Suprapubic skin (tissue), 4 donors: ENCODE measurements around the gene ATP6V0D1. TPM values are rescaled to one million over a fixed set of nuclear protein-coding genes. Genes with fewer than 3 reads are reported as not detected.

Experiments used
- DNase-seq, 2 donors: peaks; one replicate each; pipeline ENCODE4 v3.0.0-alpha.2; 2019; ENCODE audit warnings: low spot score in 2 of 2
- H3K27ac ChIP-seq: fragments of 200-600 bp; sonication (generic); one replicate; pipeline ENCODE4 v1.5.1; 2019
- H3K27me3 ChIP-seq: fragments of 200-600 bp; sonication (generic); one replicate; pipeline ENCODE4 v1.5.1; 2019
- H3K36me3 ChIP-seq: fragments of 200-600 bp; sonication (generic); one replicate; pipeline ENCODE4 v1.5.1; 2019
- H3K4me1 ChIP-seq: fragments of 200-600 bp; sonication (generic); one replicate; pipeline ENCODE4 v1.5.1; 2019
- H3K4me3 ChIP-seq: fragments of 200-600 bp; sonication (generic); one replicate; pipeline ENCODE4 v1.5.1; 2019; ENCODE audit warnings: mild to moderate bottlenecking
- H3K9me3 ChIP-seq: fragments of 200-600 bp; sonication (generic); one replicate; pipeline ENCODE4 v1.5.1; 2019
- CTCF ChIP-seq, 2 donors: fragments of 200-600 bp in 1 of 2; fragments of 450-650 bp in 1 of 2; sonication (generic) in 1 of 2; IDR thresholded peaks; one replicate each; pipeline ENCODE4 v1.5.1; 2016 to 2019; ENCODE audit warnings: antibody characterized with exemption in 2 of 2, mild to moderate bottlenecking in 1 of 2, moderate library complexity in 1 of 2
- EP300 ChIP-seq: sonication (generic); formaldehyde crosslinking; IDR thresholded peaks from one replicate; pipeline ENCODE4 v1.6.1; 2017; ENCODE audit warnings: antibody characterized with exemption
- POLR2A ChIP-seq, 2 donors: fragments of 450-650 bp; IDR thresholded peaks; one replicate each; pipeline ENCODE4 v1.6.1; 2017; ENCODE audit warnings: antibody characterized with exemption in 2 of 2, mild to moderate bottlenecking in 2 of 2, moderate library complexity in 2 of 2
- POLR2AphosphoS5 ChIP-seq, 3 donors: sonication (generic); formaldehyde crosslinking; IDR thresholded peaks; one replicate each; pipeline ENCODE4 v1.6.1; 2017; ENCODE audit warnings: antibody characterized with exemption in 3 of 3
- WGBS: methylation state at CpG from one replicate; pipeline ENCODE4 v1.1.5; 2018; 5-methylcytosine and 5-hydroxymethylcytosine counted together
- total RNA-seq, 4 donors: library from RNA; depleted of rRNA; stranded (reverse); fragments of >200 nt; gene quantifications; one replicate each; pipeline ENCODE4 v1.1.0, GENCODE V29; 2016

ATP6V0D1 gene
- total RNA-seq, 4 donors from 2014 or later = 90.0 to 134 (median 110) TPM

GRCh38 chr16:67442581-67443255 lies 38.2 kb downstream of the ATP6V0D1 start:
- WGBS = 65% methylated on average over 9 of the region's 13 CpGs
- peaks cover 49% of the 10 kb centered on the region for H3K36me3 ChIP-seq

GRCh38 chr16:67441907-67442306 lies 39.0 kb downstream of the ATP6V0D1 start:
- Histone ChIP-seq H3K4me1 (peaks cover 76% of the 10 kb centered on the region), H3K27me3 (no peaks in the 10 kb centered on the region), H3K36me3 (peaks cover 49% of the 10 kb centered on the region), H3K27ac (peak overlapping the region; percentile 63), H3K4me3 (no peak overlapping the region), H3K9me3 (no peaks in the 10 kb centered on the region)
- DNase-seq = no peak
- WGBS = 55% methylated on average over 5 of the region's 5 CpGs
- TF ChIP-seq CTCF (IDR thresholded peaks at IDR 0.05) (no peak), POLR2AphosphoS5 (IDR thresholded peaks at IDR 0.05) (no peak), EP300 (no peak), POLR2A (IDR thresholded peaks at IDR 0.05) (no peak)

More at GRCh38 chr16:67442581-67443255, 38.2 kb downstream of the ATP6V0D1 start:
- no peak for DNase-seq
- Histone ChIP-seq H3K27ac (peak overlapping the region; percentile 63), H3K4me3 (no peak overlapping the region), H3K9me3 (no peaks in the 10 kb centered on the region), H3K4me1 (peaks cover 84% of the 10 kb centered on the region), H3K27me3 (no peaks in the 10 kb centered on the region)
- no peak for TF ChIP-seq POLR2AphosphoS5 (IDR thresholded peaks at IDR 0.05)
- TF ChIP-seq CTCF (IDR thresholded peaks at IDR 0.05) = no peak
- no peak for TF ChIP-seq EP300
- TF ChIP-seq POLR2A (IDR thresholded peaks at IDR 0.05) = no peak

GRCh38 chr16:67441271-67441753 lies 39.6 kb downstream of the ATP6V0D1 start:
- peak in 2 of 3 donors; percentile 42 to 46 for TF ChIP-seq POLR2AphosphoS5 (IDR thresholded peaks at IDR 0.05)
- no peak for TF ChIP-seq EP300
- WGBS = 52% methylated on average over 9 of the region's 17 CpGs

GRCh38 chr16:67438824-67439393 lies 42.0 kb downstream of the ATP6V0D1 start:
- no peak for DNase-seq
- no peaks in the 10 kb centered on the region for H3K9me3 ChIP-seq
- 87% methylated on average over 6 of the region's 19 CpGs for WGBS
- no peak overlapping the region for H3K4me3 ChIP-seq
- TF ChIP-seq POLR2AphosphoS5 (IDR thresholded peaks at IDR 0.05) = no peak
- no peak for TF ChIP-seq POLR2A (IDR thresholded peaks at IDR 0.05)
- TF ChIP-seq EP300 = no peak
- TF ChIP-seq CTCF (IDR thresholded peaks at IDR 0.05) = no peak
- no peak overlapping the region for H3K27ac ChIP-seq
- H3K4me1 ChIP-seq = peaks cover 51% of the 10 kb centered on the region
- H3K27me3 ChIP-seq = no peaks in the 10 kb centered on the region
- peaks cover 55% of the 10 kb centered on the region for H3K36me3 ChIP-seq

More at GRCh38 chr16:67441271-67441753, 39.6 kb downstream of the ATP6V0D1 start:
- Histone ChIP-seq H3K9me3 (no peaks in the 10 kb centered on the region), H3K27ac (peak overlapping the region; percentile 63), H3K27me3 (no peaks in the 10 kb centered on the region), H3K4me3 (no peak overlapping the region), H3K36me3 (peaks cover 55% of the 10 kb centered on the region), H3K4me1 (peaks cover 70% of the 10 kb centered on the region)
- DNase-seq = peak; percentile 83 to 90

- TF ChIP-seq POLR2A (IDR thresholded peaks at IDR 0.05) (no peak), EP300 (no peak), CTCF (IDR thresholded peaks at IDR 0.05) (no peak), POLR2AphosphoS5 (IDR thresholded peaks at IDR 0.05) (no peak)
- Histone ChIP-seq H3K4me1 (peaks cover 48% of the 10 kb centered on the region), H3K36me3 (peaks cover 50% of the 10 kb centered on the region), H3K27me3 (no peaks in the 10 kb centered on the region), H3K9me3 (no peaks in the 10 kb centered on the region), H3K4me3 (no peak overlapping the region), H3K27ac (no peak overlapping the region)
- WGBS = 95% methylated on average over 19 of the region's 20 CpGs
- no peak for DNase-seq
These were observed 42.7 kb downstream of the ATP6V0D1 start for GRCh38 chr16:67438098-67438791.
